Common myeloid progenitor, CD34-positive (primary cell): ENCODE results near the gene LYZL1.

Experiments
- CTCF ChIA-PET: fragments of 350-600 bp; sonication (Branson Sonifier 250); formaldehyde crosslinking; loops from one replicate; lab custom pipeline; 2021; ENCODE audit warnings: antibody characterized with exemption; lab: Charles Lee
- POLR2A ChIA-PET: fragments of 350-600 bp; sonication (Branson Sonifier 250); formaldehyde crosslinking; loops from one replicate; lab custom pipeline; 2021; ENCODE audit warnings: antibody characterized with exemption; lab: Charles Lee
- DNase-seq, 3 donors: peaks; one replicate each; pipeline versions ENCODE4 v3.0.0 to v3.0.0-alpha.2; 2013
- H3K27ac ChIP-seq, 2 experiments: 1 replicate in 1 of 2; 2 replicates in 1 of 2; pipeline ENCODE4 v1.7.0; 2013; ENCODE audit warnings: inconsistent platforms in 2 of 2, low read length in 2 of 2, mild to moderate bottlenecking in 2 of 2, low read depth in 1 of 2, moderate library complexity in 1 of 2; ENCODE audit not compliant: severe bottlenecking in 2 of 2, insufficient read depth in 1 of 2, poor library complexity in 1 of 2
- H3K27me3 ChIP-seq, 5 experiments: replicated peaks in 2 of 5; 1 replicate in 3 of 5; 2 replicates in 2 of 5; pipeline versions ENCODE4 v1.6.1 to v1.7.0; 2013; ENCODE audit warnings: low read length in 4 of 5, mild to moderate bottlenecking in 2 of 5, moderate library complexity in 2 of 5, inconsistent platforms in 1 of 5; ENCODE audit not compliant: insufficient read depth in 5 of 5, control insufficient read depth in 4 of 5
- H3K36me3 ChIP-seq, 4 experiments: 1 replicate in 2 of 4; 2 replicates in 2 of 4; pipeline versions ENCODE4 v1.6.1 to v1.7.0; 2013; ENCODE audit warnings: low read length in 3 of 4, control low read depth in 1 of 4, mild to moderate bottlenecking in 1 of 4; ENCODE audit not compliant: control insufficient read depth in 4 of 4, insufficient read depth in 4 of 4
- H3K4me1 ChIP-seq, 4 experiments: 1 replicate in 3 of 4; 2 replicates in 1 of 4; pipeline versions ENCODE4 v1.6.1 to v1.7.1; 2013; ENCODE audit warnings: low read length in 3 of 4, mild to moderate bottlenecking in 3 of 4, control low read depth in 1 of 4, inconsistent platforms in 1 of 4, moderate library complexity in 1 of 4; ENCODE audit not compliant: control insufficient read depth in 4 of 4, insufficient read depth in 4 of 4; ENCODE audit errors: control extremely low read depth in 1 of 4
- H3K4me3 ChIP-seq, 7 experiments: 1 replicate in 4 of 7; 2 replicates in 3 of 7; pipeline versions ENCODE4 v1.5.1 to v1.7.0; 2013; ENCODE audit warnings: mild to moderate bottlenecking in 7 of 7, low read length in 6 of 7, moderate library complexity in 6 of 7, inconsistent platforms in 2 of 7, low read depth in 2 of 7, control low read depth in 1 of 7; ENCODE audit not compliant: insufficient read depth in 4 of 7, control insufficient read depth in 1 of 7; ENCODE audit errors: extremely low read depth in 1 of 7
- H3K9me3 ChIP-seq, 5 experiments: 1 replicate in 4 of 5; 2 replicates in 1 of 5; pipeline versions ENCODE4 v1.6.1 to v1.7.1; 2013; ENCODE audit warnings: low read length in 4 of 5, mild to moderate bottlenecking in 2 of 5, inconsistent platforms in 1 of 5, low read depth in 1 of 5, moderate library complexity in 1 of 5; ENCODE audit not compliant: control insufficient read depth in 4 of 5, insufficient read depth in 2 of 5; ENCODE audit errors: control extremely low read depth in 1 of 5
- WGBS: methylation state at CpG from one replicate; pipeline ENCODE4 v1.1.5; 2013; ENCODE audit not compliant: insufficient coverage; 5-methylcytosine and 5-hydroxymethylcytosine counted together

The LYZL1 gene

DNA sequence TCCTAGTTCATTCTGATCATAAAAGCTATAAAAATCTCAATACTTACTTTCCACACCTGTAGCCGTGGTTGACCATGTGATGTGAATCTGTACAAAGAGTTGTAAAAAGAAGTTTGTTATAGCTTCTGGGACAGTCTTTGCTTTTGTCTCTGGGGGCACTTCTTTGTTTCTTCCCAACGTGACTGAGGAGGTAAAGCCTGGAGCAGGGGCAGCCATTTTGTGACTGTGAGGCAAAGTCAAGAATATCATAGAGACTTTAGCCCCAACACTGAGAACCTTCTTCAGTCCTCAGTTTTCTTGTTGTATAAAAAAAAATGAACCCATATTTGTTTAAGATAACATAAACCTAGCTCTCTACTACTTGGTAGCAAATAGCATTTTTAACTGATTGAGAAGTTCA lies 29.4 kb upstream of the LYZL1 start:
- H3K4me1 ChIP-seq: peaks cover 1 to 7% (median 4%) of the 10 kb centered on the region in 4 experiments
- WGBS: no CpG with 5 or more reads among the region's 2 CpGs
- peaks cover 0 to 47% (median 6%) of the 10 kb centered on the region in 5 experiments for H3K27me3 ChIP-seq
- H3K4me3 ChIP-seq: no peak overlapping the region
- H3K9me3 ChIP-seq: no peaks in the 10 kb centered on the region
- no peaks in the 10 kb centered on the region for H3K36me3 ChIP-seq
- H3K27ac ChIP-seq: no peak overlapping the region
- CTCF ChIA-PET: no interaction called here
- POLR2A ChIA-PET: no interaction called here
- no peak for DNase-seq

DNA sequence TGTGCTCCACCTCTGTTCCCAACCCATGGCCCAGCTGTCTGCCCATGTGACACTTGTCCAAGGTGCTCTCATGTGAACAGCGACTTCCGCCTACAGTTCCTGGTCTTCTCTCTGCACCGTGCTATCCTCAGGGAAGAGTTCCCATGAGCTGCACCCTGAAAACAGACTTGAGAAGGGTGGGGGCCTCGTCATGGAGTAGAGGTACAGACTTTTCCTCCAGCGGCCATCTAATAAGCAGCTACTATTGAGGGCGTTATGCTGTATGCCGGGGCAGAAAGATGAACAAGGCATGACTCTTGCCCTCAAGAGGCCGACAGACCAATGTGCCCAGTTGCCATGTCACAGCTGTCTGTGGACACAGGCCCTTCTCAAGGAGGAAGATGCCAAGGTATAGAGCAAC lies 25.4 kb upstream of the LYZL1 start:
- H3K4me1 ChIP-seq: no peaks in the 10 kb centered on the region
- H3K27me3 ChIP-seq: peaks cover 0 to 14% (median 0%) of the 10 kb centered on the region in 5 experiments
- ChIA-PET CTCF (no interaction called here), POLR2A (no interaction called here)
- WGBS: 99% methylated on average over 8 of the region's 8 CpGs
- no peak for DNase-seq
- no peaks in the 10 kb centered on the region for H3K36me3 ChIP-seq
- no peak overlapping the region for H3K4me3 ChIP-seq
- no peak overlapping the region for H3K27ac ChIP-seq
- no peaks in the 10 kb centered on the region for H3K9me3 ChIP-seq

DNA sequence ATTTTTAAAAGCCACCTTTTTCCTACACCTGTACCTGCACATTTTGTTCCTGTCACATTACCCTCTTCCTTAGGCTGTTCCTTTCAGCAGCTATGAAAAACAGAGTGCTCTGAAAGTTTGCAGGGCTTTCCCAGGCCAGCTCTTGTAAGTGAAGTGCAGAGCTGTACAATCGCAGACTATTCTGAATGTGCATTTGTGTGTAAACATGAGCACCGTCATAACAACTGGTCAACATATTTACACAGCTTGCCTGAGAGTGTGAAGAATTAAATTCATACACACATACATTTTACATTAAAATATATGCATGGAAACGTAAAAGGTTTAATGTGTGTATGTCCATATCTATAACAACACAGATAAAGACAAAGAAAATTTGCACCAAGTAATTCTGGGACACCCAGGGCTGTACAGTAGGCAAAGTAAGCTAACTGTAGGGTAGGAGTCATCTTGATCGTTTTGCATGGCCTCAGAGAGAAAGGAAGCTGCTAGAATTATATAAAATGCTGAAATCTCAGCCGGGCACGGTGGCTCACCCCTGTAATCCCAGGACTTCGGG lies 23.6 kb upstream of the LYZL1 start:
- CTCF ChIA-PET: no interaction called here
- peaks cover 0 to 9% (median 0%) of the 10 kb centered on the region in 5 experiments for H3K27me3 ChIP-seq
- POLR2A ChIA-PET: no interaction called here
- no peak for DNase-seq
- H3K4me3 ChIP-seq: no peak overlapping the region
- WGBS: 90% methylated on average over 4 of the region's 7 CpGs
- no peaks in the 10 kb centered on the region for H3K4me1 ChIP-seq
- no peak overlapping the region for H3K27ac ChIP-seq
- H3K9me3 ChIP-seq: peaks cover 0 to under 1% (median 0%) of the 10 kb centered on the region in 5 experiments
- H3K36me3 ChIP-seq: no peaks in the 10 kb centered on the region

DNA sequence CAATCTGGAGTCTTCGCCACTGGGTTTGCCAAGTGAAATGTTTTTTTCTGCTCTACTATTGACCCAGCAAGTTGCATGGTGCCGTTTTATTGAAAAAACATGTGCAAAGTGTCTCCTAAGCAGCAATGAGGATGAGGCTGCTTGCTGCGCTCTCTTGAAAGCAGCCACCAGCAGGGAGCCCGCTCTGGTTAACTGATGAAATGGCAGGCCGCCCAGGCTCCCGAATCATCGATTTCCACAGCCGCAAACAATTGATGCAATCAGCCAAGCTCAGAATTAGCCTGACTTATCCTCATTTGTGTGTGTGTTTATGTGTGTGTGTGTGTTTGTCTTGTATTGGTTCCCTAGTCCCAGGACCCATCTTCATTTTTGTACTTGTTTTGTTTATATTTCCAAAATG lies 22.2 kb upstream of the LYZL1 start:
- no peak for DNase-seq
- ChIA-PET POLR2A (no interaction called here), CTCF (no interaction called here)
- no peak overlapping the region for H3K4me3 ChIP-seq
- H3K36me3 ChIP-seq: no peaks in the 10 kb centered on the region
- no peaks in the 10 kb centered on the region for H3K4me1 ChIP-seq
- H3K9me3 ChIP-seq: peaks cover 0 to 4% (median 0%) of the 10 kb centered on the region in 5 experiments
- H3K27ac ChIP-seq: no peak overlapping the region
- 94% methylated on average over 7 of the region's 8 CpGs for WGBS
- H3K27me3 ChIP-seq: peaks cover 0 to 9% (median 0%) of the 10 kb centered on the region in 5 experiments

DNA sequence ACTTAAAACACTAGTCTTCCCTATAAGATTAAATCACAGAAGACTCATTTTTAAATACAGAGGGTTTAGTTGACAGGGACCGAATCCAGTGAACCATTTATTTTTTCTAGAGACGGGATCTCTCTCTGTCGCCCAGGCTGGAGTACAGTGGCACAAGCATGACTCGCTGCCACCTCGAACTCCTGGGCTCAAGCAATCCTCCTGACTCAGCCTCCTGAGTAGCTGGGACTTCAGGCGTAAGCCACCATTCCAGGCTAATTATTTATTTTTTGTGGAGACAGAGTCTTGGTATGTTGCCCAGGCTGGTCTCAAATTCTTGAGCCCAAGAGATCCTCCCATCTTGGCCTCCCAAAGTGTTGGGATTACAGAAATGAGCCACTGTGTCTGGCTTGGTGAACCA lies 20.9 kb upstream of the LYZL1 start:
- 95% methylated on average over 5 of the region's 6 CpGs for WGBS
- Histone ChIP-seq H3K4me1 (no peaks in the 10 kb centered on the region), H3K36me3 (no peaks in the 10 kb centered on the region), H3K9me3 (peaks cover 0 to 4% (median 0%) of the 10 kb centered on the region in 5 experiments), H3K27me3 (peaks cover 0 to 2% (median 0%) of the 10 kb centered on the region in 5 experiments), H3K4me3 (no peak overlapping the region), H3K27ac (no peak overlapping the region)
- DNase-seq: no peak
- CTCF ChIA-PET: interaction anchor here (0.6 kb wide), 1 partner anchor 139 kb away, joined by 3 read pairs; no protein-coding TSS in a partner anchor
- POLR2A ChIA-PET: no interaction called here

DNA sequence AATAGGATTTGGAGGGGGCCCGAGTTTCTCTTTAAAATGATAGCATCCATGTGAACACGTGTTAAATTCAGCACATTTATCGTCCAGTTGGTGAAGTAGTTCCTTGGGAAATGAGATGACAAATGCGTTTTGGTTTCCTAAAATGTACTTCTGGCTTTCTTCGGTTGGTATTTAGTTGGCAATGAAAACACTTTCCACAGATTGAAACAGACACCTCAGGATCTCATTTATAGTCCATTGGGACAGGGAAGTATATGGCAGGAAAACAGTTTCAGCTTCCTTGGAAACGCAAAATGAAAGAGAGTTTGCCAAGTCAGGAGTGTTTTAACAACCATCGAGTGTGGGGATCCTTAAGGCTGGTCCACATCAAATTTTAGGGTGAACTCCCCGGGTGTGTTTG lies 19.4 kb upstream of the LYZL1 start:
- no peaks in the 10 kb centered on the region for H3K4me1 ChIP-seq
- no peak for DNase-seq
- H3K9me3 ChIP-seq: peaks cover 0 to 4% (median 0%) of the 10 kb centered on the region in 5 experiments
- ChIA-PET CTCF (no interaction called here), POLR2A (no interaction called here)
- WGBS: 91% methylated on average over 6 of the region's 8 CpGs
- no peaks in the 10 kb centered on the region for H3K36me3 ChIP-seq
- no peak overlapping the region for H3K4me3 ChIP-seq
- no peak overlapping the region for H3K27ac ChIP-seq
- no peaks in the 10 kb centered on the region for H3K27me3 ChIP-seq

DNA sequence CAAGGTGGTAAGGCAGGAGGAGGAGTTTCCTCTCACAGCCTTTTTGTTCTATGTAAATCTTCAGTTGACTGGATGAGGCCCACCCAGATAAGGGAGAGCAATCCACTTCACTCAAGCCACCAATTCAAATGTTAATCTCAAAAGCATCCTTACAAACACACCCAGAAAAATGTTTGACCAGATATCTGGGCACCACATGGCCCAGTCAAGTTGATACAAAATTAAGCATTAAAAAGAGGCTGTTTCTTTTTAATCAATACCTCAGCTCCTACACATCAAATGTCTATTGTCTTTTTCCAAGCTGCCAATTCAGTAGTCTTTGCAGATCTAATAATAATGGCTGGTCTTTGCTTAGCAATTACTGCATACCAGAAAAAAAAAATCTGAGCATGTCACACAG lies 18.0 kb upstream of the LYZL1 start:
- peaks cover 0 to 2% (median 0%) of the 10 kb centered on the region in 5 experiments for H3K27me3 ChIP-seq
- H3K27ac ChIP-seq: no peak overlapping the region
- DNase-seq: no peak
- H3K4me1 ChIP-seq: no peaks in the 10 kb centered on the region
- H3K4me3 ChIP-seq: no peak overlapping the region
- ChIA-PET POLR2A (no interaction called here), CTCF (no interaction called here)
- peaks cover 0 to 4% (median 0%) of the 10 kb centered on the region in 5 experiments for H3K9me3 ChIP-seq
- no peaks in the 10 kb centered on the region for H3K36me3 ChIP-seq
